Stimulated activated CD4-positive, alpha-beta T cell treated with anti-CD3 and anti-CD28 coated beads, Interleukin-2, amount 100 ng/mL, for 4 hours (primary cell): ENCODE data around the gene ATG4D.
"Not testable (repeated sequence)": the region's sequence is repeated elsewhere in the genome, so short reads cannot be mapped to it uniquely, and the experiment has no call there.

ENCODE experiments used
- DNase-seq: peaks from one replicate; pipeline ENCODE4 v3.0.0-alpha.2; 2020; ENCODE audit warnings: low read depth

ATG4D gene

GRCh38 chr19:10519421-10519820, 24.3 kb upstream of the ATG4D start:
- DNase-seq: no peak

DNA sequence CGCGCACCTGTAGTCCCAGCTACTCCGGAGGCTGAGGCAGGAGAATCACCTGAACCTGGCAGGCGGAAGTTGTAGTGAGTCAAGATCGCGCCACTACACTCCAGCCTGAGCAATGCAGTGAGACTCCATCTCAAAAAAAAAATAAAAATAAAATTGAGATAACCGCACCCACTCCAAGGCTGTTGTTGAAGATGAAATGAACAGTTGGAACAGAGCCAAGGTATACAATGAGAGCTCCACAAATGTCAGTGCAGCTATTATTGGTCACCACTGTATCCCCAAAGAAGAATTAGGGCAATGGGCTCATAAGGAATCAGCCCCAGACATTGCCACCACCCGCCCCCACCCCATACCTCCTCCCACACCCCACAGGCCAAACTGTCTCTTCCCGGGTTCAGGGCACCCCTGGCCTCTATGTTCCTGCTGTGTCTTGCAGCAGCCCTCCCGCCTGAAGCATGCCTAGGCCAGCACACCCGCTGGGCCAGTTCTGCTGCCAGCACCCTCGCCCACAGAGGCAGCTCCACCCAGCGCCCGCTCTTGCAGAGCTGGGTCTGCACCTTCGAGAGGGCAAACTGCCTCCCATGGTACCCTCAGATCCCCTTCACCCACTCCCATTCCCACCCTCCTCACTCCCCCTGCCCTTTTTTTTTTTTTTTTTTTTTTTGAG, 22.9 kb upstream of the ATG4D start:
- DNase-seq: no peak

DNA sequence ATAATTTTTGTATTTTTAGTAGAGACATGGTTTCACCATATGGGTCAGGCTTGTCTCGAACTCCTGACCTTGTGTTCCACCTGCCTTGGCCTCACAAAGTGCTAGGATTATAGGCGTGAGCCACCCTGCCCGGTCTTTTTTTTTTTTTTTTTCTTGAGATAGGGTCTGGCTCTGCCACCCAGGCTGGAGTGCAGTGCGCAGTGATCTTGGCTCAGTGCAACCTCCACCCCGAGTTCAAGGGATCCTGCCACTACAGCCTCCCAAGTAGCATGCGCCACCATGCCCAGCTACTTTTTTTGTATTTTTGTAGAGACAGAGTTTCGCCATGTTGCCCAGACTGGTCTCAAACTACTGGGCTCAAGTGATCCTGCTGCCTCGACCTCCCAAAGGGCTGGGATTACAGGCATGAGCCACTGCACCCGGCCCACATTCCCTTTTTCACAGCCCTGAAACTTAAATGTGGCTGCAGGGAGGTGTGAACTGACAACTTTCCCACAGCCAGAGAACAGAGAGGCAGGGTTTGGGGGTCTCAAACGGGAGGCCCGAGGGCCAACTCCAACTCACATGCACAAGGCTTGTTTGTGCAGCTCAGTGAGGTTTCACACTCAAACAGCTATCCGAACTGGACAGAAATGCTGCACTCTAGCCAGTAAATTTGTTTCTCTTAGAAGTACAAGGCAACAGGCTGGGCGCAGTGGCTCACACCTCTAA, 22.1 kb upstream of the ATG4D start:
- DNase-seq: no peak

GRCh38 chr19:10523135-10523636, 20.5 kb upstream of the ATG4D start:
- no peak for DNase-seq

DNA sequence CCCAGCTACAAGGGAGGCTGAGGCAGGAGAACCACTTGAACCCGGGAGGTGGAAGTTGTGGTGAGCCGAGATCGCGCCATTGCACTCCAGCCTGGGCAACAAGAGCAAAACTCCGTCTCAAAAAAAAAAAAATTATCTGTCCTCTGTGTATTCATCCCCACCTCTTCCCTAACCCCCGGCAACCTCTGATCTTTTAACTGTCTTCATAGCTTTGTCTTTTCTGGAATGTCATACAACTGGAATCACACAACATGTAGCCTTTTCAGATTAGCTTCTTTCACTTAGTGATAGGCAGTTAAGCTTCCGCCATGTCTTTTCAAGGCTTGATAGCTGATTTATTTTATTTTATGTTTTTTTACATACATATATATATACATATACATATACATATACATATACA, 18.1 kb upstream of the ATG4D start:
- DNase-seq: no peak

- DNase-seq: not testable (repeated sequence)
Observed at GRCh38 chr19:10526887-10527286, 16.8 kb upstream of the ATG4D start.

GRCh38 chr19:10532457-10532856, 11.2 kb upstream of the ATG4D start:
- DNase-seq: no peak

DNA sequence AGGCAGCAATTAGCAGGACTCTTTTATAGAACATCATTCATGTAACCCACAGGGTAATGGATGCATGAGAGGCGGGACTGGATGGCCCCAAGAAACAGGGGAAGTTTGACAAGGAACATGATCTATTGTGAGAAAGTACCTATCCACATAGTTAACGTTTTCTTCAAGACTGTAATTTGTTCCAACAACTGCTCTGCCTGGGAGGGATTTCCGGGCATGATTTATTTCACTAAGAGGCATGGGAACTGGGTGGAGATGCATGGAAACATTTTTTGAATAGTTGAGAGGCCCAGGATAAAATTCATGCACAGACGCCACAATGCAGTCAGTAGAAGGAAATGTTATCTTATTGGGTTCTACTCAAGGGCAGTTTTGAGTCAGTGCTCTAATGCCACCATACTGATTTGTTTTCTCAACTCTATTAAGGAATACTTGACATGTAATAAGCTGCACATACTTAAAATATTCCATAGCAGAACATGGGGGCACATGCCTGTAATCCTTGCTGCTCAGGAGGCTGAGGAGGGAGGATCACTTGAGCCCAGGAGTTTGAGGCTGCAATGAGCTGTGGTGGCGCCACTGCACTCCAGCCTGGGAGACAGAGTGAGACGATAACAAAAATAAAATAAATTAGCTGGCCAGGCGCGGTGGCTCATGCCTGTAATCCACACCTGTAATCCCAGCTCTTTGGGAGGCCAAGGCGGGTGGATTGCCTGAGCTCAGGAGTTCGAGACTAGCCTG, 9.9 kb upstream of the ATG4D start:
- DNase-seq: no peak

DNA sequence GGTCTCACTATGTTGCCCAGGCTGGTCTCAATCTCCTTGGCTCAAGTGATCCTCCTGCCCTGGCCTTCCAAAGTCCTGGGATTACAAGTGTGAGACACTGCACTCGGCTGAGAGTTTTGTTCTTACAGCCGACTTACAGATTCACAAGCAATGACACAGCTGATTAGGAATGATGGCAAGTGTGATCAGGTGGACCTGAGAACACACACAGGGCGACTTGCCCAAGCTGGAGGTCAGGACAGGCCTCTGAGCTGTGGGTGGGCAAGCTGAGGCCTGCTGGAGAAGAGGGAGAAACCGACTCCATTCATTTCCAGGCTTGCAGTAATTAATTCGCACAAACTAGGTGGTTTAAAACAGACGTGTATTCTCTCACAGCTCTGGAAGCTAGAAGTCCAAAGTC, 8.1 kb upstream of the ATG4D start:
- DNase-seq: no peak

GRCh38 chr19:10537668-10538067, 6.0 kb upstream of the ATG4D start:
- no peak for DNase-seq

- no peak for DNase-seq
Observed at GRCh38 chr19:10538204-10538983, 5.3 kb upstream of the ATG4D start.

DNA sequence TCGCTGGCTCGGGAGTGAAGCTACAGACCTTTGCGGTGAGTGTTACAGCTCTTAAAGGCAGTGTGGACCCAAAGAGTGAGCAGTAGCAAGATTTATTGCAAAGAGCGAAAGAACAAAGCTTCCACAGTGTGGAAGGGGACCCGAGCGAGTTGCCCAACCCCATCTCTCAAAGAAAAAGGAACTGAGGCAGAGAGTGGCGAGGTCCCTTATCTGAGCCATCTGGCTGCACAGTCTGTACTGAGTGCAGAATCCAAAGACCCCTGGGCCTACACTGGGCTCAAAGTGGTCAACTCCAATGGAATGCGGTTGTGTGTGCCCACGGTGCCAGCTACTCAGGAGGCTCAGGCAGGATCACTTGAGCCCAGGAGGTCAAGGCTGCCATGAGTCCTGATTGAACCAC, 4.7 kb upstream of the ATG4D start:
- DNase-seq: not testable (repeated sequence)

GRCh38 chr19:10543059-10543419, 665 bp upstream of the ATG4D start:
- no peak for DNase-seq

GRCh38 chr19:10544242-10544752, 593 bp downstream of the ATG4D start:
- no peak for DNase-seq

GRCh38 chr19:10544753-10545251, 1.1 kb downstream of the ATG4D start:
- no peak for DNase-seq

DNA sequence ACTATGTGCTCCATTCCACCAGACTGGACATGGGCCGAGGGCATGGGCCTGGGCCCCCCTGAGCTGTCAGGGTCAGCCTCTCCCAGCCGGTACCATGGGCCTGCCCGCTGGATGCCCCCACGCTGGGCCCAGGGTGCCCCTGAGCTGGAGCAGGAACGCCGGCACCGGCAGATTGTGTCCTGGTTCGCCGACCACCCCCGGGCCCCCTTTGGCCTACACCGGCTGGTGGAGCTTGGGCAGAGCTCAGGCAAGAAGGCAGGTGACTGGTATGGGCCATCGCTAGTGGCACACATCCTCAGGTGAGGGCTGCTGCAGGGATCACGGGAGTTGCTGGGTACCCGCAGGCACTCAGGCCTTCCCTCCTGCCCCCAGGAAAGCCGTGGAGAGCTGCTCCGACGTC, 3.1 kb downstream of the ATG4D start:
- DNase-seq: no peak

GRCh38 chr19:10548746-10549276, 5.1 kb downstream of the ATG4D start:
- DNase-seq: no peak

- DNase-seq: no peak
Observed at GRCh38 chr19:10549733-10550132, 6.0 kb downstream of the ATG4D start.

DNA sequence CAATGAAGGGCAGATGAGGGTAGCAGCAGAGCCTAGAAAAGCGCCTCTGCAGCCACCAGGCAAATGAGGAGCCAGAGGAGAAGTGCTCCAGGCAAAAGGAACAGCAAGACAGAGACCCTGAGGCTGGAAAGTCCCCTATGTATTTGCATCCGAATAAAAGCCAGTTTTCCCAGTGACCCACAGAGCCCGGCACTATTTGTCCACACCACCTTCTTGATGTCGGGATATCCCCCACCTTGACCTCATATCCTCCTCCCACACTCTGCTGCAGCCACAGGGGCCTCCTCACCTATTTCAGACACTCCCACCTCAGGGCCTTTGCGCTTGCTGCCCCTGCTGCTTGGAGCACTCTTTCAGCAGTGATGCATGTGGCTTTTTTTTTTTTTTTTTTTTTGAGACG, 6.6 kb downstream of the ATG4D start:
- DNase-seq: no peak

DNA sequence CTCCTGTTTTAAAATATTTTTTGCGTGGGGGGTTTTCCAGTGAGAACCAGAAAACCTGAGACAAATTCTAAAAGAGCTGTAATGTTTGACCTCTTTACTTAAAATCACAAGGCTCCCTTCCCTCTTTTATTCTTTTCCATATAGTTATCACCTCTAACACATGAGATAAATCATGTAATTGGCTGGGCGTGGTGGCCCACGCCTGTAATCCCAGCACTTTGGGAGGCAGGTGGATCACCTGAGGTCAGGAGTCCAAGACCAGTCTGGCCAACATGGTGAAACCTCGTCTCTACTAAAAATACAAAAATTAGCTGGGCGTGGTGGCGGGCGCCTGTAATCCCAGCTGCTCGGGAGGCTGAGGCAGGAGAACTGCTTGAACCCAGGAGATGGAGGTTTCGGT, 7.3 kb downstream of the ATG4D start:
- DNase-seq: not testable (repeated sequence)

DNA sequence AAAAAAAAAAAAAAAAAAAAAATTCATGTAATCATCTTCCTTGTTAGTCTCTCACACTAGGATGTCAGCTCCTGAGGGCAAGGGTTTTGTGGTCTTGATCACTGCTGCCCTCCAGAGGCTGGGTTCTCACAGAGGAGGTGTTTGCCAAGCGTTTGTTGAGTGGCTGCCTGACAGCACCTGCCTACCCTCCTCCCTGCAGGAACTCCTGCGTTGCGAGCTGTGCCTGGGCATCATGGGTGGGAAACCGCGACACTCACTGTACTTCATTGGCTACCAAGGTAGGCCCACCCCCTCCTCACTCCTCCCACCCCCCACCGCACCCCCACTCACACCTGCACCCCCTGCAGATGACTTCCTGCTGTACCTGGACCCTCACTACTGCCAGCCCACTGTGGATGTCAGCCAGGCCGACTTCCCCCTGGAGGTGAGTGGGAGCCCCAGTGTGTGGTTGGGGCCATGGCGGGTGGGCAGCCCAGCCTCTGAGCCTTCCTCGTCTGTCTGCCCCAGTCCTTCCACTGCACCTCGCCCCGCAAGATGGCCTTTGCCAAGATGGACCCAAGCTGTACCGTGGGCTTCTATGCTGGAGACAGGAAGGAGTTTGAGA, 8.1 kb downstream of the ATG4D start:
- DNase-seq: no peak
